GM23338 (cell line): ENCODE results near the gene CAND1.

Experiments
- CREB1 ChIP-seq: fragments of 250-450 bp; sonication (Bioruptor Pico); IDR thresholded peaks from 2 replicates; pipeline ENCODE4 v1.5.0; 2020; ENCODE audit warnings: low read depth, mild to moderate bottlenecking, moderate library complexity
- CTCF ChIP-seq, 2 experiments: fragments of 200-600 bp in 1 of 2; sonication (generic) in 1 of 2; conservative IDR thresholded peaks; 2 replicates each; pipeline versions ENCODE4 v1.5.1 to v1.6.1; 2016 to 2017; ENCODE audit warnings: antibody characterized with exemption in 2 of 2, low read depth in 2 of 2, mild to moderate bottlenecking in 2 of 2, moderate library complexity in 1 of 2
- EZH2 ChIP-seq: fragments of 200-600 bp; sonication (generic); IDR thresholded peaks from one replicate; pipeline ENCODE4 v1.8.0; 2017; ENCODE audit warnings: antibody characterized with exemption, mild to moderate bottlenecking, low read depth; ENCODE audit not compliant: unreplicated experiment
- EZH2phosphoT487 ChIP-seq: fragments of 200-600 bp; sonication (generic); IDR thresholded peaks from one replicate; pipeline ENCODE4 v1.8.1; 2018; ENCODE audit warnings: antibody characterized with exemption; ENCODE audit not compliant: unreplicated experiment
- JUNB ChIP-seq: IDR thresholded peaks from one replicate; pipeline ENCODE4 v1.6.1; 2016; ENCODE audit warnings: antibody characterized with exemption; ENCODE audit not compliant: unreplicated experiment
- POLR2AphosphoS5 ChIP-seq: IDR thresholded peaks from 2 replicates; pipeline ENCODE4 v1.6.1; 2016; ENCODE audit warnings: antibody characterized with exemption, low read depth
- REST ChIP-seq: IDR thresholded peaks from one replicate; pipeline ENCODE4 v1.6.1; 2018; ENCODE audit warnings: antibody characterized with exemption; ENCODE audit not compliant: unreplicated experiment
- STAT1 ChIP-seq: IDR thresholded peaks from one replicate; pipeline ENCODE4 v1.6.1; 2016; ENCODE audit warnings: antibody characterized with exemption; ENCODE audit not compliant: unreplicated experiment
- ZNF114 ChIP-seq: fragments of 250-450 bp; sonication (Bioruptor Pico); IDR thresholded peaks from 2 replicates; pipeline ENCODE4 v1.5.0; 2020; ENCODE audit warnings: mild to moderate bottlenecking, moderate library complexity
- ZNF462 ChIP-seq: fragments of 250-450 bp; sonication (Bioruptor Pico); IDR thresholded peaks from 2 replicates; pipeline ENCODE4 v1.5.0; 2020; ENCODE audit warnings: mild to moderate bottlenecking, moderate library complexity

- TF ChIP-seq REST (no peak), STAT1 (no peak), CTCF (conservative IDR thresholded peaks at IDR 0.05; ENCODE audit: low read depth in 2 of 2) (no peak), EZH2 (no peak), POLR2AphosphoS5 (no peak), JUNB (no peak), EZH2phosphoT487 (no peak), CREB1 (CRISPR knock-in tag) (no peak), ZNF114 (CRISPR knock-in tag) (no peak), ZNF462 (CRISPR knock-in tag) (no peak)
These were observed 30.1 kb upstream of the CAND1 start for GRCh38 chr12:67239061-67239460.
